Measurements from ENCODE around the gene INKA2. TPM values are rescaled to one million over a fixed set of nuclear protein-coding genes. Genes with fewer than 3 reads are reported as not detected.

INKA2 gene
- total and polyA plus RNA-seq, 10 of the 15 experiments (the other 5 are each of a cell fraction or from before 2014, with no cell fraction given) = 0.38 to 5.1 (median 1.3) TPM; not detected in 1

DNA sequence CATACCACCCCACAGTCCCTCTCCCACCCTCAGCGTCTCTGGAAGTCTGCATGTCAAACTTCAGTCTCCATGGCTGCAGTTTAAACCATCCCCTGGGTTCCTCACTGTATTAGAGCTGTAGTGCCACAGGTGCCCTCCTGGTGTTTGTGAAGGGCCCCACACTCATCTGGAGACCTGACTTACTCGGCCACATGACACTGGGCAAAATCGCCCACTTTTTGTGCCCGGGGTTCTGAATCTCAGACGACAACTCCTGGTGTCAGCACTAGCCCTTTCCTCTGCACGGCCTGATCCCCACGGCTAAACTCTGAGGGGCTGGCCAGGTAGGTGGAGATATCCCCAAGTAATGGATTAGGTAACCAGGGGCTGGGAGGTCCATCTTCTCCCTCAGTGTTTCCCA, 6.5 kb downstream of the INKA2 start:
- ChIA-PET POLR2A (no interaction called here), CTCF (interaction anchor here (0.8 kb wide), 1 partner anchor 146 kb away, joined by 3 read pairs; no protein-coding TSS in a partner anchor), SMC1A (ENCODE audit: uncharacterized antibody, unreplicated experiment) (interaction anchor here (0.9 kb wide), 1 partner anchor 28 kb away, joined by 3 read pairs; no protein-coding TSS in a partner anchor), RAD21 (ENCODE audit: unreplicated experiment) (interaction anchor here (1.2 to 1.3 kb wide), 2 partner anchors 22 to 255 kb away, joined by 3 read pairs; no protein-coding TSS in a partner anchor)
- no TSS peak for BruUV-seq (replicated peaks)
- Histone ChIP-seq H3K4me2 (ENCODE audit: control insufficient read depth, insufficient read depth) (no peak overlapping the region), H4K20me1 (ENCODE audit: control insufficient read depth, insufficient read depth) (no peaks in the 10 kb centered on the region; the same call in 1 of the 2 replicates), H3K27me3 (replicated peaks in 1 of 2; ENCODE audit: control insufficient read depth in 2 of 2, insufficient read depth in 2 of 2, low read length in 1 of 2) (peaks cover 0 to 2% of the 10 kb centered on the region in 2 experiments; a peak in 2 of 4 replicates), H3K4me3 (no peak overlapping the region), H3K9ac (ENCODE audit: control insufficient read depth, insufficient read depth, low read length) (no peak overlapping the region), H2AFZ (ENCODE audit: control insufficient read depth, low read depth, low read length) (no peak overlapping the region), H3K79me2 (ENCODE audit: control insufficient read depth, insufficient read depth, low read length) (no peaks in the 10 kb centered on the region), H3K9me3 (replicated peaks; ENCODE audit: control insufficient read depth, insufficient read depth, low read length) (no peaks in the 10 kb centered on the region), H3K27ac (ENCODE audit: control insufficient read depth, insufficient read depth) (no peak overlapping the region), H3K4me1 (ENCODE audit: control insufficient read depth, insufficient read depth, low read length) (peaks cover 1% of the 10 kb centered on the region; the same call in 1 of the 2 replicates), H3K36me3 (ENCODE audit: control insufficient read depth in 2 of 2, insufficient read depth in 2 of 2, low read length in 1 of 2) (no peaks in the 10 kb centered on the region)
- DNase-seq (ENCODE audit: low read depth, low spot score) = no peak
- no peak for FAIRE-seq
- 94% methylated on average over 7 of the region's 7 CpGs for WGBS (ENCODE audit: insufficient coverage, insufficient replicate concordance, low lambda C conversion rate, missing lambda C conversion rate)
- intact Hi-C loops (cut with micrococcal nuclease; ENCODE audit: unreplicated experiment) (no loop called here), in situ Hi-C loops (cut with MboI) (no loop called here)
- no peak; the same call in 2 of the 3 replicates for ATAC-seq
- TF ChIP-seq NFIC (IDR thresholded peaks at IDR 0.05; ENCODE audit: low read depth, low read length) = no peak
- no peak for TF ChIP-seq BMI1 (IDR thresholded peaks at IDR 0.05; ENCODE audit: borderline replicate concordance)
- TF ChIP-seq WRNIP1 (IDR thresholded peaks at IDR 0.05; ENCODE audit: borderline replicate concordance, low read depth, low read length) = no peak
- no peak for TF ChIP-seq ZNF274 (IDR thresholded peaks at IDR 0.05; ENCODE audit: insufficient read depth, insufficient read length)
- TF ChIP-seq, protein P1, sequence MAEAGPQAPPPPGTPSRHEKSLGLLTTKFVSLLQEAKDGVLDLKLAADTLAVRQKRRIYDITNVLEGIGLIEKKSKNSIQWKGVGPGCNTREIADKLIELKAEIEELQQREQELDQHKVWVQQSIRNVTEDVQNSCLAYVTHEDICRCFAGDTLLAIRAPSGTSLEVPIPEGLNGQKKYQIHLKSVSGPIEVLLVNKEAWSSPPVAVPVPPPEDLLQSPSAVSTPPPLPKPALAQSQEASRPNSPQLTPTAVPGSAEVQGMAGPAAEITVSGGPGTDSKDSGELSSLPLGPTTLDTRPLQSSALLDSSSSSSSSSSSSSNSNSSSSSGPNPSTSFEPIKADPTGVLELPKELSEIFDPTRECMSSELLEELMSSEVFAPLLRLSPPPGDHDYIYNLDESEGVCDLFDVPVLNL (IDR thresholded peaks at IDR 0.05; ENCODE audit: low read depth, low read length) = no peak
- TF ChIP-seq RCOR1 (conservative IDR thresholded peaks at IDR 0.05; ENCODE audit: low read depth, low read length) = no peak
- TF ChIP-seq, protein P2, sequence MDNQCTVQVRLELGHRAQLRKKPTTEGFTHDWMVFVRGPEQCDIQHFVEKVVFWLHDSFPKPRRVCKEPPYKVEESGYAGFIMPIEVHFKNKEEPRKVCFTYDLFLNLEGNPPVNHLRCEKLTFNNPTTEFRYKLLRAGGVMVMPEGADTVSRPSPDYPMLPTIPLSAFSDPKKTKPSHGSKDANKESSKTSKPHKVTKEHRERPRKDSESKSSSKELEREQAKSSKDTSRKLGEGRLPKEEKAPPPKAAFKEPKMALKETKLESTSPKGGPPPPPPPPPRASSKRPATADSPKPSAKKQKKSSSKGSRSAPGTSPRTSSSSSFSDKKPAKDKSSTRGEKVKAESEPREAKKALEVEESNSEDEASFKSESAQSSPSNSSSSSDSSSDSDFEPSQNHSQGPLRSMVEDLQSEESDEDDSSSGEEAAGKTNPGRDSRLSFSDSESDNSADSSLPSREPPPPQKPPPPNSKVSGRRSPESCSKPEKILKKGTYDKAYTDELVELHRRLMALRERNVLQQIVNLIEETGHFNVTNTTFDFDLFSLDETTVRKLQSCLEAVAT (IDR thresholded peaks at IDR 0.05) = no peak
- no peak for TF ChIP-seq PAX5 (IDR thresholded peaks at IDR 0.05; ENCODE audit: borderline replicate concordance, low read depth, low read length)
- no peak for TF ChIP-seq EP300 (IDR thresholded peaks at IDR 0.05; ENCODE audit: borderline replicate concordance in 1 of 2, control insufficient read depth in 1 of 2, low read depth in 2 of 2, low read length in 2 of 2)
- TF ChIP-seq ZNF24 (IDR thresholded peaks at IDR 0.05) = no peak
- TF ChIP-seq FOS (IDR thresholded peaks at IDR 0.05; ENCODE audit: borderline replicate concordance, extremely low read depth, insufficient read length) = no peak
- TF ChIP-seq, protein P3, sequence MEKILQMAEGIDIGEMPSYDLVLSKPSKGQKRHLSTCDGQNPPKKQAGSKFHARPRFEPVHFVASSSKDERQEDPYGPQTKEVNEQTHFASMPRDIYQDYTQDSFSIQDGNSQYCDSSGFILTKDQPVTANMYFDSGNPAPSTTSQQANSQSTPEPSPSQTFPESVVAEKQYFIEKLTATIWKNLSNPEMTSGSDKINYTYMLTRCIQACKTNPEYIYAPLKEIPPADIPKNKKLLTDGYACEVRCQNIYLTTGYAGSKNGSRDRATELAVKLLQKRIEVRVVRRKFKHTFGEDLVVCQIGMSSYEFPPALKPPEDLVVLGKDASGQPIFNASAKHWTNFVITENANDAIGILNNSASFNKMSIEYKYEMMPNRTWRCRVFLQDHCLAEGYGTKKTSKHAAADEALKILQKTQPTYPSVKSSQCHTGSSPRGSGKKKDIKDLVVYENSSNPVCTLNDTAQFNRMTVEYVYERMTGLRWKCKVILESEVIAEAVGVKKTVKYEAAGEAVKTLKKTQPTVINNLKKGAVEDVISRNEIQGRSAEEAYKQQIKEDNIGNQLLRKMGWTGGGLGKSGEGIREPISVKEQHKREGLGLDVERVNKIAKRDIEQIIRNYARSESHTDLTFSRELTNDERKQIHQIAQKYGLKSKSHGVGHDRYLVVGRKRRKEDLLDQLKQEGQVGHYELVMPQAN (conservative IDR thresholded peaks at IDR 0.05) = no peak
- no peak for TF ChIP-seq SMAD1 (IDR thresholded peaks at IDR 0.05; ENCODE audit: low read depth, partially characterized antibody)
- TF ChIP-seq RFX5 (IDR thresholded peaks at IDR 0.05; ENCODE audit: low read depth, low read length) = no peak
- TF ChIP-seq HCFC1 (IDR thresholded peaks at IDR 0.05; ENCODE audit: low read length) = no peak
